ENCODE measurements around the gene MAGI1. TPM values are rescaled to one million over a fixed set of nuclear protein-coding genes. Genes with fewer than 3 reads are reported as not detected.
"Not testable (repeated sequence)": the region's sequence is repeated elsewhere in the genome, so short reads cannot be mapped to it uniquely, and the experiment has no call there.

The MAGI1 gene
- polyA plus RNA-seq, 1 donor, result 32.7 TPM

DNA sequence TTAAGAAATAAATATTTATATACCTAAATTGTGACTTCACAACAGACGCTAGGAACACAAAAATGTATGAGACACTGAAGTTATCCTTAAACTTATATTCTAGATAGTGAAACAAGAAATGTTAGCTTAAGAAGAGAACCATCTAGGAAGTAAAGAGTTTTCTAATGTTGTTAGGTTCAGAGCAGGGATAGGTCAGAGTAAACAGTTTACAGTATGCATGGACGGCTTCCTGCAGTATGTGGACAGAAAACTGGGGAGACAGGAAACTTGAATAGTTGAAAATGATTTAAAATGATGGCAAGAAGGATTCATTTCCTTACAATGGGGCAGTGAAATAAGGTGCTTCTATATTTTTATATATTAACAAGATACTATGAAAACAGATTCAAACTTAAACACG lies 449.8 kb downstream of the MAGI1 start:
- DNase-seq, result no peak

GRCh38 chr3:65587650-65588439 lies 450.9 kb downstream of the MAGI1 start:
- no peak for DNase-seq

- DNase-seq, result no peak
Observed at GRCh38 chr3:65584913-65585312, 453.8 kb downstream of the MAGI1 start.

DNA sequence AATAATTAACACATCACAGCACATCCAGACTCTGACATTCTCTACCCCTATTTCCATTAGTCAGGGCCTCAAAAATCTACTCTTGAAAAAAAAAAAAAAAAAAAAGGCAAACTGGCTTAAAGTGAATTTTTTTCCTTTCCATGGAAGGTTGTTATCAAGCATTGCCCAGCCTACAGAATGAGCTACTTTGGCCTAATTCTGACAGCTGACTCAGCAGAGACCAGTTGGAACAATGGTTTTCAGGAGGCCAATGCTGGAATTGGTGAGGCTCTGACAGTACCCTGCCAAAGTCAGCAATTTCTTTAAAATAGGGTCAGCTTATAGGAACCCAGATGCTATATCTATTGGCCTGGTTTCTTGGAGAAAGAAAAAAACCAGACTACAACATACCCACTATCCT lies 454.7 kb downstream of the MAGI1 start:
- DNase-seq, result no peak

- no peak for DNase-seq
Observed at GRCh38 chr3:65583188-65583587, 455.5 kb downstream of the MAGI1 start.

DNA sequence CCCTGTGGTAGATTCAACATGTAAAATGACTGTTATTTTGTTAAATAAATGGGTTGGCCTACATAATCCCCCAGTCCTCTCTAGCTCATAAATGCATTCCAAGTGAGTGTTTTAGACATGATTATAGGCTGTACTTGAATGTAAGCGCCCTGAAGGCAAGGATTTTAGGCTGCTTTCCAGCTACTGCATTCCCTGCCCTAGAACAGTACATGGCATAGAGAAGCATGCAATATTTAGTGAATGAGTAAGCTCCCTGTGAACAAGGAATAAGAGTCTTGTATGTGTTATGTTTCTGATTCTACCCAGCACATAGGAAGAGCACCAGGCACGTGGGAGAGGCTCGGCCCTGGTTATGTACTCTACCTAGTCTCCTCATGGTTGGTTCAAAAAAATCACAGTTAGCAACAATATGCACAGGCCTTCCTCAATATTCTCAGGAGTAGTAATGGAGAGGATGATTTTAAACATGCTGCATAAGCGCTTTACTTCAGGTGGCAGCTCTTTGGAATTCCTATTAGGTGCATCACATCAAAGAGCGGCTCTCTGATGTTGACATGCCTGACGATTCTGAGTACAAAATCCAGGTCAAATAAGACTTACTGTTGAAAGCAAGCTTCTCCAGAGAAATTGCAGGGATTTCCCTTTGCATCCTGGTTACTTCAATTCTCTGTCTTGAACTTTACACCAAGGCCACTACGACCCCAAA lies 456.6 kb downstream of the MAGI1 start:
- DNase-seq, result no peak

GRCh38 chr3:65581313-65581712 lies 457.4 kb downstream of the MAGI1 start:
- no peak for DNase-seq

DNA sequence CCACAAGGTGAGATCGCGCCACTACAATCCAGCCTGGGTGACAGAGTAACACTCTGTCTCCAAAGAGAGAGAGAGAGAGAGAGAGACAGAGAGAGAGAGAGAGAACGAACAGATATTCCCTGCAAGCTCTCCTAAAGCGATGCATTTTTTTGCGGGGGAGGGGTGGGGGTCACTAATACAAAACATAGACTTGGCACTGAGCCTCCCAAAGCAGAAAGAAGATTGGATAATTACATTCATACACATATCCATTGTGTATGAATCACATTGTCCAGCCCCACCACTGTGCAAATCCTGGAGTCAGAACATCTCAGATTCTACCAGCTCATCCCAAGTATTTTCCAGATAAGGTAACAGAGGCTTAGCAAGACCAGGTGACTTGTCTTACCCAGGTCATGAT lies 459.9 kb downstream of the MAGI1 start:
- no peak for DNase-seq

GRCh38 chr3:65577843-65578430 lies 460.8 kb downstream of the MAGI1 start:
- no peak for DNase-seq

DNA sequence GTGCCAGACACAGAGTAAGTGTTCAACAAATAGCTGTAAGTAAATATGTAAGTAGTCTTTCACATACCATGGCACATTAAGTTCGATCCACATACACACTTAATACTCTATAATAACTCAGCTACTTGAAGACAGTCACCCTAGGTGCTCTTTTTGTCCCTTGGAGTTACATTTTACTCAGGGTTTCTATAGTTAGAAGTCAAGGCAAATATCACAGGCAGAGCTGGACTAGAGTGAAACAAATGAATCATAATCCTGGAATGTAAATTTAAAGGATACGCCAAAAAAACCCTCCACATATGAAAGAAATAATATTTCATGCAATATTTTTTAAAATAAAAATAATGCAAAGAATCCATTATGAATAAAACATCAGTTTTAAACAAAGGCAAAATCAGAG lies 461.8 kb downstream of the MAGI1 start:
- no peak for DNase-seq

DNA sequence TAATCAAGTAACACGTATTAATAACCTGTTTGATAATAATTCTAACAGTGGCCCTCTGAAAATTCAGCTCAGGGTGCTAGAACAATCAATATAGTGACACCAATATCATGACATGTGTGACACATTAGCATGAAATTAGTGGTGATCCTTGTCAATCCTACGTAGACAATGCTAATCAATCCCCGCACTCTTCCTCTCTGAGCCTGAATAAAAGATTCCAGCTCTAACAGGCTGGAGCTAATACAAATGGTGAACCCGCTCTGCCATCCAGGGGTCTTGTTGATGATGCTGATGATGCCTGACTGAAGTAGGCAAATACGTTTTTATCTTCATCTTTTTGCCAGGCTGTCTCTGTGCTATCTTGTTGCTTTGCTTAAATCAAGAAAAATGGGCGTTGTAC lies 462.5 kb downstream of the MAGI1 start:
- DNase-seq, result no peak

DNA sequence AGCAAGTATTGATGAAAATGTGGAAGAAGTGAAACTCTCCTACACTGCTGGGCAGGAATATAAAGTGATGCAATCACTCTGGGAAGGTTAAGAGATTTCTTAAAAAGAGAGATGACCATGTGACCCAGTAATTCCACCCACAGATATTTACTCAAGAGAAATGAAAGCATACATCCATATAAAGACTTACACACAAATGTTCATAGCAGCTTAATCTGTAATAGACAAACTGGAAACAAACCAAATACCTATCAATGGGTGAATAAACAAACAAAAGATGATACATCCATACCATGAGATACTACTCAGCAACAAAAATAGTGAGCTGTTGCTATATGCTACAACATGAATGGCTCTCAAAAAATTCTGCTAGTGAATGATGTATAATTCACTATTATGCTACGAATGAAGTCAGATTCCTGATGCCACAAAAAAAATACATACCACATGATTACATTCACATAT lies 463.3 kb downstream of the MAGI1 start:
- DNase-seq, result no peak

- DNase-seq, result no peak
Observed at GRCh38 chr3:65573548-65574116, 465.1 kb downstream of the MAGI1 start.

GRCh38 chr3:65572175-65572777 lies 466.4 kb downstream of the MAGI1 start:
- no peak for DNase-seq

DNA sequence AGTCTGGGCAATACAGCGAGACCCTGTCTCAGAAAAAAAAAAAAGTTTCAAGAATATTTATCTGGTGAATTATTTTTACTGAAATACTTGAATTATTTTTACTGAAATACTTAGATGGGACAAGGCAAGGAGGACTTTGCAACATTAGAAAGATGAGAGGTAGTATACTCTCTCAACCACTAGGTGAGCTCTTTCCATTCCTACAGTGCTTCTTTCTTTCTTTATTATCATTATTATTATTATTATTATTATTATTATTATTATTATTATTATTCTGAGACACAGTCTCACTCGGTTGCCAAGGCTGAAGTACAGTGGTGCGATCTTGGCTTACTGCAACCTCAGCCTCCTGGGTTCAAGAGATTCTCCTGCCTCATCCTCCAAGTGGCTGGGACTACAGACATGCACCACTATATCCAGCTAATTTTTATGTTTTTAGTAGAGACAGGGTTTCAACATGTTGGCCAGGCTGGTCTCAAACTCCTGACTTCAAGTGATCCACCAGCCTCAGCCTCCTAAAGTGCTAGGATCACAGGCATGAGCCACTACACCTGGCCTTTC lies 468.8 kb downstream of the MAGI1 start:
- no peak for DNase-seq

DNA sequence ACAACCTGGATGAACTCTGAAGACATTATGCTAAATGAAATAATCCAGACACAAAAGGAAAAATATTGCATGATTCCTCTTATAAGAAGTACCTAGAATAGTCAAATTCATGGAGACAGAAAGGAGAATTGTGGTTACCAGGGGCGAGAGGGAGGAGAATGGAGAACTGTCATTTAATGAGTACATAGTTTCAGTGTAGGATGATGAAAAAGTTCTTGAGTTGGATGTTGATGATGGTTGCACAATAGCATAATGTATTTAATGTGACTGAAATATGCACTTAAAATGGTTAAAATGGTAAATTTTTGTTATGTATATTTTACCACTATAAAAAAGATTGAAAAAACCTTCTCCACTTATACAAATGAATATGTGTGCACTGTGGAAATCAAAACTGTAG lies 469.6 kb downstream of the MAGI1 start:
- DNase-seq, result no peak

DNA sequence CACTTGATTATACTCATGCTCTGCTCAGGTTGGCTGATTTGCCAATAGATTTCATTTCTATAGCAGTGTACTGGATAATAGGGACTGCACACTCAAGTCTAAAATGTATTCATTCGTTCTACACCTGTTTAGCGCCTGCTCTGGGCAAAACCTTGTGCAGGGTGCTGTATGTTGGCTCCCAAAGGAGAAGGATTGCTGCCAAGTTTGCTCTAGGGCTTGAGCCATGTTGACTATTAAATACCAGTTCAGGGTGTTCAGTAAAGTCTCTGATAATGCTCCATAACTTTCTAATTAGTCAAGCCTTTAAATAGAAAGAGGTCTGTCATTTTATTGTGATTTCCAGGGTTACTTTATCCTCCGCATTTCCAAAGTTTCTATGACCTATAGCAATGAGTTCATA lies 470.2 kb downstream of the MAGI1 start:
- DNase-seq, result no peak

DNA sequence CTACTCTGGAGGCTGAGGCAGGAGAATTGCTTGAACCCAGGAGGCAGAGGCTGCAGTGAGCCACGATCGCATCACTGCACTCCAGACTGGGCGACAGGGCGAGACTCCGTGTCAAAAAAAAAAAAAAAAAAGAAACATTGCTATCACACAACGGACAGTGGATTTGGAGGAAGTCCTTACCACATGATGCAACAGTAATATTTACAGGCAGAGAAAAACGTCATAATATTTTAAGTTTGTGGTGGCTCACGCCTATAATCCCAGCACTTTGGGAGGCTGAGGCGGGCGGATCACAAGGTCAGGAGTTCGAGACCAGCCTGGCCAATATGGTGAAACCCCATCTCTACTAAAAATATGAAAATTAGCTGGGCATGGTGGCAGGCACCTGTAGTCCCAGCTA lies 473.0 kb downstream of the MAGI1 start:
- DNase-seq, result not testable (repeated sequence)

- DNase-seq, result no peak
Observed at GRCh38 chr3:65564483-65564882, 474.2 kb downstream of the MAGI1 start.

DNA sequence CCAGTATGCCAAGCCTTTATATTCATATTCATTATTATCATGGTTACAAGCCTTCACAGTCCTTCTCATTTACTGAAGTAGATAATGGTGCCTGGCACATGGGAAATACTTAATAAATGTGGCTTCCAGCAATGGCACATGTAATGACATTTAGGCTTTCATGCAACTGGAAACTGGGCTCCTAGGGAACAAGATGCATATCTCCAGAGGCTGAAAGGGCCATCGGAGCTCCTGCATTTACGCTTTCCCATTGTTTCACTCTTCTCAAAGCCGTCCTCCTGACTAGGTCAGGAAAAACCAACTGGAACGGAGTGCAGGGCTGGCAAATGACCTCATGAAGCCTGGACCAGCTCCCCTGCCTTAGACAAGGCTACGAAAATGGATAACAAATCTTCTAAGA lies 474.9 kb downstream of the MAGI1 start:
- no peak for DNase-seq

DNA sequence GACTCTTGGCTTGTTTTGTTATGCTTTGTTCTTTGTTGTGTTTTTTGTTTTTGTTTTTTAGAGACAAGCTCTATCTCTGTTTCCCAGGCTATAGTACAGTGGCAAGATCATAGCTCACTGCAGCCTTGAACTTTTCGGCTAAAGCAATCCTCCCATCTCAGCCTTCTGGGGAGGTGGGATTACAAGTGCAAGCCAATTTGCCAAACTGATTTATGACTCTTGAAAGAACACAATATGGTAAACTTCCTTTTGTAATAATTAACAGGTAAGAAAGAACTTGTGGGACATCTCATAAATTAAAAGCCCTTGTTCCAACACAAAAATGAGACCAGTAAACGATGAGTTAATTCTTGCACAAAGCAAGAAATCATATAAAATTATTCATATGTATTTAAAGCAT lies 476.3 kb downstream of the MAGI1 start:
- DNase-seq, result no peak

GRCh38 chr3:65561617-65562016 lies 477.1 kb downstream of the MAGI1 start:
- no peak for DNase-seq

All from left kidney (tissue), 2 donors.